Naive thymus-derived CD4-positive, alpha-beta T cell (primary cell): ENCODE data around the gene EVI5. TPM values are rescaled to one million over a fixed set of nuclear protein-coding genes. Genes with fewer than 3 reads are reported as not detected.

Experiments
- ATAC-seq: fragments of 150-1000 bp; cut with Tn5 transposase; 2 replicates; pipeline ENCODE4 v1.10.0; 2021; ENCODE audit warnings: mild to moderate bottlenecking, moderate library complexity
- CTCF ChIA-PET: fragments of 350-600 bp; sonication (Branson Sonifier 250); formaldehyde crosslinking; loops from one replicate; lab custom pipeline; 2021; ENCODE audit warnings: antibody characterized with exemption; lab: Charles Lee
- POLR2A ChIA-PET: fragments of 350-600 bp; sonication (Branson Sonifier 250); formaldehyde crosslinking; loops from one replicate; lab custom pipeline; 2021; ENCODE audit warnings: antibody characterized with exemption, inconsistent platforms; lab: Charles Lee
- DNase-seq, 9 donors: peaks; one replicate each; pipeline versions ENCODE4 v3.0.0 to v3.0.0-alpha.2; 2020 to 2022; ENCODE audit warnings: mixed read lengths in 1 of 9
- H3K27ac ChIP-seq: one replicate; pipeline ENCODE4 v1.7.0; 2013; ENCODE audit warnings: mild to moderate bottlenecking, low read depth, low read length, moderate library complexity
- H3K27me3 ChIP-seq, 2 donors: one replicate each; pipeline ENCODE4 v1.7.0; 2013; ENCODE audit warnings: low read length in 2 of 2, mild to moderate bottlenecking in 2 of 2, moderate library complexity in 2 of 2; ENCODE audit not compliant: control insufficient read depth in 2 of 2, insufficient read depth in 2 of 2
- H3K36me3 ChIP-seq, 3 experiments: 1 replicate in 2 of 3; 2 replicates in 1 of 3; pipeline ENCODE4 v1.7.0; 2013; ENCODE audit warnings: low read length in 3 of 3, mild to moderate bottlenecking in 3 of 3, moderate library complexity in 1 of 3; ENCODE audit not compliant: insufficient read depth in 3 of 3, control insufficient read depth in 2 of 3
- H3K4me1 ChIP-seq, 2 donors: one replicate each; pipeline ENCODE4 v1.7.0; 2013; ENCODE audit warnings: low read length in 2 of 2, mild to moderate bottlenecking in 2 of 2, moderate library complexity in 1 of 2; ENCODE audit not compliant: control insufficient read depth in 2 of 2, insufficient read depth in 2 of 2
- H3K4me3 ChIP-seq: 2 replicates; pipeline ENCODE4 v1.7.0; 2013; ENCODE audit warnings: mild to moderate bottlenecking, low read length
- H3K9me3 ChIP-seq, 3 experiments: 1 replicate in 2 of 3; 2 replicates in 1 of 3; pipeline ENCODE4 v1.7.0; 2013; ENCODE audit warnings: low read length in 3 of 3; ENCODE audit not compliant: control insufficient read depth in 2 of 3
- H3K27ac Mint-ChIP-seq, 9 donors: one replicate each; pipeline ENCODE4 v1.8.0; 2020 to 2022; ENCODE audit warnings: mixed read lengths in 9 of 9, mild to moderate bottlenecking in 8 of 9, moderate library complexity in 5 of 9, inconsistent platforms in 2 of 9
- H3K27me3 Mint-ChIP-seq, 5 donors: one replicate each; pipeline ENCODE4 v1.8.0; 2021 to 2022; ENCODE audit warnings: mixed read lengths in 5 of 5, mild to moderate bottlenecking in 1 of 5
- H3K36me3 Mint-ChIP-seq, 5 donors: one replicate each; pipeline ENCODE4 v1.8.0; 2020 to 2022; ENCODE audit warnings: mixed read lengths in 5 of 5, mild to moderate bottlenecking in 3 of 5, inconsistent platforms in 1 of 5
- H3K4me1 Mint-ChIP-seq, 7 donors: one replicate each; pipeline ENCODE4 v1.8.0; 2020 to 2022; ENCODE audit warnings: mixed read lengths in 7 of 7, mild to moderate bottlenecking in 3 of 7, inconsistent platforms in 1 of 7
- H3K4me3 Mint-ChIP-seq, 10 donors: one replicate each; pipeline ENCODE4 v1.8.0; 2020 to 2022; ENCODE audit warnings: mild to moderate bottlenecking in 10 of 10, mixed read lengths in 10 of 10, moderate library complexity in 6 of 10, inconsistent platforms in 2 of 10
- H3K9me3 Mint-ChIP-seq, 11 donors: one replicate each; pipeline ENCODE4 v1.8.0; 2020 to 2022; ENCODE audit warnings: mixed read lengths in 11 of 11, mild to moderate bottlenecking in 4 of 11, inconsistent platforms in 1 of 11, moderate library complexity in 1 of 11
- intact Hi-C, 2 donors: fragments of 100-400 bp; cut with micrococcal nuclease; formaldehyde crosslinking; loops; one replicate each; pipeline ENCODE4 v1.15.1; 2023
- polyA plus RNA-seq, 2 donors: library from polyadenylated mRNA; unstranded; fragments of 300-500 nt; fragmentation: Illumina TruSeq; gene quantifications; one replicate each; pipeline ENCODE4 v1.2.3, GENCODE V29; 2021
- total RNA-seq, 6 experiments: library from RNA in 5 of 6; stranded (reverse) in 5 of 6; gene quantifications; 1 replicate in 5 of 6; 2 replicates in 1 of 6; pipeline ENCODE4 v1.2.3 and lab custom pipeline; 2021 to 2026

Gene EVI5
- total and polyA plus RNA-seq, 7 experiments from 2014 or later, result 0.20 to 12.3 (median 1.7) TPM

- DNase-seq, result no peak
- Mint-ChIP-seq H3K4me1 (peaks cover 11 to 42% (median 21%) of the 10 kb centered on the region in 7 donors), H3K36me3 (peaks cover 0 to 3% (median 0%) of the 10 kb centered on the region in 5 donors), H3K27me3 (no peaks in the 10 kb centered on the region), H3K9me3 (no peaks in the 10 kb centered on the region), H3K4me3 (peak overlapping the region in 1 of 10 donors; percentile 18), H3K27ac (peak overlapping the region in 6 of 9 donors; percentile 5 to 68 (median 48))
- ChIA-PET POLR2A (no interaction called here), CTCF (no interaction called here)
- Histone ChIP-seq H3K9me3 (no peaks in the 10 kb centered on the region), H3K36me3 (no peaks in the 10 kb centered on the region), H3K27me3 (no peaks in the 10 kb centered on the region), H3K4me1 (no peaks in the 10 kb centered on the region), H3K27ac (no peak overlapping the region), H3K4me3 (no peak overlapping the region)
- peak; percentile 16 for ATAC-seq
- intact Hi-C loops, result loop anchor here in 1 of 2 donors (2.0 kb wide), 1 partner anchor 32 kb away; no protein-coding TSS in a partner anchor
Observed at GRCh38 chr1:92505015-92505692, 279.8 kb downstream of the EVI5 start.

- Mint-ChIP-seq H3K27me3 (no peaks in the 10 kb centered on the region), H3K27ac (peak overlapping the region in 7 of 9 donors; percentile 5 to 68 (median 43)), H3K4me3 (peak overlapping the region in 1 of 10 donors; percentile 29), H3K4me1 (peaks cover 11 to 38% (median 21%) of the 10 kb centered on the region in 7 donors), H3K9me3 (no peaks in the 10 kb centered on the region), H3K36me3 (peaks cover 0 to 5% (median 0%) of the 10 kb centered on the region in 5 donors)
- DNase-seq, result no peak
- no peaks in the 10 kb centered on the region for H3K4me1 ChIP-seq
- H3K27ac ChIP-seq, result no peak overlapping the region
- intact Hi-C loops, result loop anchor here in 1 of 2 donors (2.0 kb wide), 1 partner anchor 32 kb away; no protein-coding TSS in a partner anchor
- CTCF ChIA-PET, result no interaction called here
- no peak overlapping the region for H3K4me3 ChIP-seq
- peak; percentile 14 for ATAC-seq
- POLR2A ChIA-PET, result interaction anchor here (0.7 kb wide), 1 partner anchor 204 kb away, joined by 3 read pairs; no protein-coding TSS in a partner anchor
- H3K27me3 ChIP-seq, result no peaks in the 10 kb centered on the region
- no peaks in the 10 kb centered on the region for H3K36me3 ChIP-seq
- no peaks in the 10 kb centered on the region for H3K9me3 ChIP-seq
Observed at GRCh38 chr1:92504291-92505014, 280.5 kb downstream of the EVI5 start.

- ATAC-seq (no peak), DNase-seq (no peak)
- Mint-ChIP-seq H3K4me3 (no peak overlapping the region), H3K9me3 (no peaks in the 10 kb centered on the region), H3K27me3 (no peaks in the 10 kb centered on the region), H3K27ac (peak overlapping the region in 5 of 9 donors; percentile 5 to 68 (median 52)), H3K36me3 (peaks cover 0 to 7% (median 0%) of the 10 kb centered on the region in 5 donors), H3K4me1 (peaks cover 11 to 38% (median 22%) of the 10 kb centered on the region in 7 donors)
- no peaks in the 10 kb centered on the region for H3K9me3 ChIP-seq
- intact Hi-C loops, result loop anchor here (2.0 kb wide), 2 partner anchors 15 to 33 kb away; no protein-coding TSS in a partner anchor
- H3K4me1 ChIP-seq, result no peaks in the 10 kb centered on the region
- no peaks in the 10 kb centered on the region for H3K27me3 ChIP-seq
- CTCF ChIA-PET, result no interaction called here
- no peak overlapping the region for H3K4me3 ChIP-seq
- POLR2A ChIA-PET, result interaction anchor here (0.7 kb wide), 1 partner anchor 203 kb away, joined by 3 read pairs; no protein-coding TSS in a partner anchor
- no peak overlapping the region for H3K27ac ChIP-seq
- no peaks in the 10 kb centered on the region for H3K36me3 ChIP-seq
Observed at GRCh38 chr1:92503926-92504285, 281.0 kb downstream of the EVI5 start.

GRCh38 chr1:92503043-92503925, 281.6 kb downstream of the EVI5 start:
- Histone ChIP-seq H3K4me3 (no peak overlapping the region), H3K9me3 (no peaks in the 10 kb centered on the region), H3K27me3 (no peaks in the 10 kb centered on the region), H3K4me1 (no peaks in the 10 kb centered on the region), H3K27ac (no peak overlapping the region), H3K36me3 (no peaks in the 10 kb centered on the region)
- Mint-ChIP-seq H3K4me3 (no peak overlapping the region), H3K27me3 (no peaks in the 10 kb centered on the region), H3K4me1 (peaks cover 11 to 38% (median 24%) of the 10 kb centered on the region in 7 donors), H3K9me3 (peaks cover 0 to 2% (median 0%) of the 10 kb centered on the region in 11 donors), H3K36me3 (peaks cover 0 to 11% (median 0%) of the 10 kb centered on the region in 5 donors), H3K27ac (peak overlapping the region in 3 of 9 donors; percentile 52 to 56 (median 56))
- no peak for DNase-seq
- ATAC-seq, result no peak
- intact Hi-C loops, result loop anchor here in 1 of 2 donors (2.0 kb wide), 1 partner anchor 14 kb away; no protein-coding TSS in a partner anchor
- ChIA-PET POLR2A (interaction anchor here (0.7 to 1.0 kb wide), 2 partner anchors 10 to 203 kb away, joined by 3 read pairs; no protein-coding TSS in a partner anchor), CTCF (no interaction called here)

- Mint-ChIP-seq H3K36me3 (peaks cover 0 to 11% (median 0%) of the 10 kb centered on the region in 5 donors), H3K9me3 (peaks cover 0 to 2% (median 0%) of the 10 kb centered on the region in 11 donors), H3K27me3 (no peaks in the 10 kb centered on the region), H3K4me1 (peaks cover 11 to 38% (median 24%) of the 10 kb centered on the region in 7 donors), H3K27ac (peak overlapping the region in 1 of 9 donors; percentile 23), H3K4me3 (no peak overlapping the region)
- CTCF ChIA-PET, result no interaction called here
- Histone ChIP-seq H3K9me3 (no peaks in the 10 kb centered on the region), H3K36me3 (no peaks in the 10 kb centered on the region), H3K27me3 (no peaks in the 10 kb centered on the region), H3K4me1 (no peaks in the 10 kb centered on the region), H3K4me3 (no peak overlapping the region), H3K27ac (no peak overlapping the region)
- ATAC-seq (no peak), DNase-seq (no peak)
- POLR2A ChIA-PET, result interaction anchor here (1.0 kb wide), 1 partner anchor 9 kb away, joined by 3 read pairs; no protein-coding TSS in a partner anchor
- intact Hi-C loops, result loop anchor here in 1 of 2 donors (2.0 kb wide), 1 partner anchor 13 kb away; no protein-coding TSS in a partner anchor
Observed at GRCh38 chr1:92502247-92502646, 282.7 kb downstream of the EVI5 start.
